ENCODE measurements around the gene DTNB.

GRCh38 chr2:25490217-25490616 is 183.2 kb downstream of the DTNB start:
- TF ChIP-seq CTCF (conservative IDR thresholded peaks at IDR 0.05) (no peak), ZFX (IDR thresholded peaks at IDR 0.05) (no peak)

Data from C4-2B (cell line).